HG02588 (cell line): ENCODE data around the gene RNASE3.
"Not testable (repeated sequence)": the region's sequence is repeated elsewhere in the genome, so short reads cannot be mapped to it uniquely, and the experiment has no call there.

Experiments used
- ATAC-seq: cut with Tn5 transposase; IDR thresholded peaks from one replicate; pipeline ENCODE4 v1.9.1; 2021; ENCODE audit warnings: mild to moderate bottlenecking, moderate library complexity; ENCODE audit not compliant: unreplicated experiment

The RNASE3 gene

GRCh38 chr14:20891126-20891825 is at the start of gene RNASE3:
Gene RNASE3 (plus strand): TSS chr14:20891385. CDS start chr14:20891687, 302 bp downstream.
- not testable (repeated sequence) for ATAC-seq

- no peak for ATAC-seq
These were observed 44.6 kb upstream of the RNASE3 start for GRCh38 chr14:20846560-20846959.

GRCh38 chr14:20848316-20848954 is 42.8 kb upstream of the RNASE3 start:
- ATAC-seq = no peak

- ATAC-seq = no peak
These were observed 42.1 kb upstream of the RNASE3 start for GRCh38 chr14:20848955-20849570.

GRCh38 chr14:20853042-20853441 is 38.1 kb upstream of the RNASE3 start:
- ATAC-seq = no peak

- ATAC-seq = peak; percentile 81
These were observed 35.4 kb upstream of the RNASE3 start for GRCh38 chr14:20855652-20856291.

GRCh38 chr14:20857207-20857606 is 34.0 kb upstream of the RNASE3 start:
- no peak for ATAC-seq

- no peak for ATAC-seq
These were observed 33.4 kb upstream of the RNASE3 start for GRCh38 chr14:20857630-20858261.

- ATAC-seq = no peak
These were observed 25.0 kb upstream of the RNASE3 start for GRCh38 chr14:20866194-20866593.

- ATAC-seq = no peak
These were observed 24.2 kb upstream of the RNASE3 start for GRCh38 chr14:20866963-20867362.

GRCh38 chr14:20873370-20874177 is 17.6 kb upstream of the RNASE3 start:
- ATAC-seq = peak; percentile 64

GRCh38 chr14:20877016-20877415 is 14.2 kb upstream of the RNASE3 start:
- ATAC-seq = no peak

GRCh38 chr14:20878695-20879094 is 12.5 kb upstream of the RNASE3 start:
- no peak for ATAC-seq

- not testable (repeated sequence) for ATAC-seq
These were observed 10.0 kb upstream of the RNASE3 start for GRCh38 chr14:20881229-20881628.

- not testable (repeated sequence) for ATAC-seq
These were observed 8.4 kb upstream of the RNASE3 start for GRCh38 chr14:20882787-20883186.

- ATAC-seq = not testable (repeated sequence)
These were observed 2.8 kb upstream of the RNASE3 start for GRCh38 chr14:20888411-20888810.

- not testable (repeated sequence) for ATAC-seq
These were observed 4.1 kb downstream of the RNASE3 start for GRCh38 chr14:20895322-20895721.

GRCh38 chr14:20904393-20905029 is 13.3 kb downstream of the RNASE3 start:
- no peak for ATAC-seq

- ATAC-seq = no peak
These were observed 14.5 kb downstream of the RNASE3 start for GRCh38 chr14:20905676-20906075.

GRCh38 chr14:20907214-20907613 is 16.0 kb downstream of the RNASE3 start:
- ATAC-seq = no peak
